Spleen (tissue), 11 donors: ENCODE results near the gene PLA2G4A. TPM values are rescaled to one million over a fixed set of nuclear protein-coding genes. Genes with fewer than 3 reads are reported as not detected.

Experiments
- DNase-seq: peaks from one replicate; pipeline ENCODE4 v3.0.0-alpha.2; 2020
- H3K27ac ChIP-seq, 8 donors: fragments of 200-600 bp; sonication (generic) in 7 of 8; 1 replicate in 4 of 8; 2 replicates in 4 of 8; pipeline versions ENCODE4 v1.5.0 to v1.8.0; 2016 to 2021; ENCODE audit warnings: inconsistent platforms in 4 of 8, mild to moderate bottlenecking in 4 of 8, moderate library complexity in 1 of 8
- H3K27me3 ChIP-seq, 7 donors: fragments of 200-600 bp; sonication (generic) in 6 of 7; replicated peaks in 1 of 7; 1 replicate in 4 of 7; 2 replicates in 3 of 7; pipeline versions ENCODE4 v1.5.0 to v1.8.0; 2016 to 2021; ENCODE audit warnings: inconsistent platforms in 3 of 7, mild to moderate bottlenecking in 1 of 7
- H3K36me3 ChIP-seq, 6 donors: fragments of 200-600 bp; sonication (generic) in 5 of 6; 1 replicate in 4 of 6; 2 replicates in 2 of 6; pipeline versions ENCODE4 v1.5.0 to v1.8.0; 2016 to 2021; ENCODE audit warnings: inconsistent platforms in 2 of 6
- H3K4me1 ChIP-seq, 6 donors: fragments of 200-600 bp; sonication (generic) in 5 of 6; 1 replicate in 3 of 6; 2 replicates in 3 of 6; pipeline versions ENCODE4 v1.5.0 to v1.8.0; 2016 to 2021; ENCODE audit warnings: inconsistent platforms in 3 of 6
- H3K4me3 ChIP-seq, 8 donors: fragments of 200-600 bp; sonication (generic) in 7 of 8; 1 replicate in 4 of 8; 2 replicates in 4 of 8; pipeline versions ENCODE4 v1.5.0 to v1.8.0; 2016 to 2021; ENCODE audit warnings: inconsistent platforms in 4 of 8, mild to moderate bottlenecking in 4 of 8, moderate library complexity in 2 of 8
- H3K9me3 ChIP-seq, 8 donors: fragments of 200-600 bp; sonication (generic) in 7 of 8; 1 replicate in 4 of 8; 2 replicates in 4 of 8; pipeline versions ENCODE4 v1.5.0 to v1.8.0; 2016 to 2021; ENCODE audit warnings: inconsistent platforms in 4 of 8
- POLR2A ChIP-seq, 3 donors: fragments of 450-650 bp; IDR thresholded peaks; one replicate each; pipeline ENCODE4 v1.5.1; 2017; ENCODE audit warnings: antibody characterized with exemption in 3 of 3, mild to moderate bottlenecking in 1 of 3
- POLR2AphosphoS5 ChIP-seq, 3 donors: sonication (generic); formaldehyde crosslinking; IDR thresholded peaks; one replicate each; pipeline ENCODE4 v1.5.1; 2017; ENCODE audit warnings: antibody characterized with exemption in 3 of 3
- WGBS, 5 donors: extraction: QIAGEN DNeasy Blood & Tissue Kit in 3 of 5; methylation state at CpG; one replicate each; pipeline versions ENCODE4 v1.1.5 to v1.1.7; 2013 to 2018; 5-methylcytosine and 5-hydroxymethylcytosine counted together
- intact Hi-C: fragments of 100-400 bp; cut with DNase I; formaldehyde crosslinking; loops from one replicate; pipeline ENCODE4 v1.15.0; 2023; ENCODE audit warnings: low total_unique reads
- polyA plus RNA-seq, 3 donors: library from polyadenylated mRNA; stranded (reverse); fragments of 200-250 nt; gene quantifications; one replicate each; pipeline ENCODE4 v1.2.1, GENCODE V29; 2013
- total RNA-seq, 7 donors: library from RNA; depleted of rRNA in 3 of 7; stranded (reverse); fragments of >200 nt in 3 of 7; fragmentation: NEBNext Ultra II Directional in 4 of 7; extraction: Animal tissue kit (Norgen Biotek cat#: 25700) in 4 of 7; gene quantifications; one replicate each; pipeline versions ENCODE4 v1.1.0 to v1.2.1, GENCODE V29; 2016 to 2021
- TF ChIP-seq, protein P1 (sequence below), 11 experiments: fragments of 200-600 bp in 7 of 11; fragments of 450-650 bp in 4 of 11; sonication (generic) in 4 of 11; IDR thresholded peaks in 8 of 11; conservative IDR thresholded peaks in 3 of 11; 1 replicate in 7 of 11; 2 replicates in 4 of 11; pipeline versions ENCODE4 v1.4.0 to v1.8.0; 2016 to 2021; ENCODE audit warnings: antibody characterized with exemption in 11 of 11, inconsistent platforms in 4 of 11, mild to moderate bottlenecking in 1 of 11
- donor health status: healthy with polysubstance abuse.
- donor health status: DM: no; HTN: no; CAD: no; lungs with moderate emphysema.
- donor health status: DM: no; HTN: no; CAD: no.
- donor health status: Bipolar disorder and iron deficiency.
- donor health status: healthy.
- donor health status: DM: no; HTN: no; CAD: no.
- donor health status: DM: yes; HTN: yes; CAD: no.

Gene PLA2G4A
- total and polyA plus RNA-seq, 10 donors: 1.2 to 11.6 (median 7.2) TPM

DNA sequence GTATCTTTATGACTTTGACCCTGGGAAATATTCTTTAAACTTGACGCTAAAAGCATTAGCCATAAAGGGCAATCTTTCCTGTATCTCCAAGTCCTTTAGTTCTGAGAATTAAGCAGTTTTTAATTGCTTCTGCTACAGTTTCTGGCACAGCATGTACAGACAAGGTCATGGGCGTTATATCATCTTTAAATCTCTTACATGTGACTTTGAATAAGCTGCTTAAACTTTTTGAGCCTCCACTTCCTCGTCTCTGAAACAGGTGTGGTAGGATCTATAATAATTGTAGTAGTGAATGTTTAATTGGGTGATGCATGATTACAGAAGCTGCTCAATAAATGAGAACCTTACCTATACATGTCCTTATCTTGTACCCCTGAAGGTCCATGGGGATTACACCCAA lies 153.4 kb downstream of the PLA2G4A start:
- Histone ChIP-seq H3K4me1 (peaks cover 0 to 15% (median 0%) of the 10 kb centered on the region in 6 donors), H3K27ac (no peak overlapping the region), H3K36me3 (no peaks in the 10 kb centered on the region), H3K4me3 (no peak overlapping the region), H3K9me3 (no peaks in the 10 kb centered on the region), H3K27me3 (no peaks in the 10 kb centered on the region)
- TF ChIP-seq, protein P1, sequence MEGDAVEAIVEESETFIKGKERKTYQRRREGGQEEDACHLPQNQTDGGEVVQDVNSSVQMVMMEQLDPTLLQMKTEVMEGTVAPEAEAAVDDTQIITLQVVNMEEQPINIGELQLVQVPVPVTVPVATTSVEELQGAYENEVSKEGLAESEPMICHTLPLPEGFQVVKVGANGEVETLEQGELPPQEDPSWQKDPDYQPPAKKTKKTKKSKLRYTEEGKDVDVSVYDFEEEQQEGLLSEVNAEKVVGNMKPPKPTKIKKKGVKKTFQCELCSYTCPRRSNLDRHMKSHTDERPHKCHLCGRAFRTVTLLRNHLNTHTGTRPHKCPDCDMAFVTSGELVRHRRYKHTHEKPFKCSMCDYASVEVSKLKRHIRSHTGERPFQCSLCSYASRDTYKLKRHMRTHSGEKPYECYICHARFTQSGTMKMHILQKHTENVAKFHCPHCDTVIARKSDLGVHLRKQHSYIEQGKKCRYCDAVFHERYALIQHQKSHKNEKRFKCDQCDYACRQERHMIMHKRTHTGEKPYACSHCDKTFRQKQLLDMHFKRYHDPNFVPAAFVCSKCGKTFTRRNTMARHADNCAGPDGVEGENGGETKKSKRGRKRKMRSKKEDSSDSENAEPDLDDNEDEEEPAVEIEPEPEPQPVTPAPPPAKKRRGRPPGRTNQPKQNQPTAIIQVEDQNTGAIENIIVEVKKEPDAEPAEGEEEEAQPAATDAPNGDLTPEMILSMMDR (IDR thresholded peaks at IDR 0.05 in 8 of 11, conservative IDR thresholded peaks at IDR 0.05 in 3 of 11): no peak
- no peak for TF ChIP-seq POLR2A (IDR thresholded peaks at IDR 0.05)
- TF ChIP-seq POLR2AphosphoS5 (IDR thresholded peaks at IDR 0.05): no peak
- DNase-seq: no peak
- 66 to 81% (median 76%) methylated on average over 3 of the region's 3 CpGs for WGBS, 5 donors
- intact Hi-C loops: loop anchor here (5.0 kb wide), 1 partner anchor 375 kb away; no protein-coding TSS in a partner anchor

DNA sequence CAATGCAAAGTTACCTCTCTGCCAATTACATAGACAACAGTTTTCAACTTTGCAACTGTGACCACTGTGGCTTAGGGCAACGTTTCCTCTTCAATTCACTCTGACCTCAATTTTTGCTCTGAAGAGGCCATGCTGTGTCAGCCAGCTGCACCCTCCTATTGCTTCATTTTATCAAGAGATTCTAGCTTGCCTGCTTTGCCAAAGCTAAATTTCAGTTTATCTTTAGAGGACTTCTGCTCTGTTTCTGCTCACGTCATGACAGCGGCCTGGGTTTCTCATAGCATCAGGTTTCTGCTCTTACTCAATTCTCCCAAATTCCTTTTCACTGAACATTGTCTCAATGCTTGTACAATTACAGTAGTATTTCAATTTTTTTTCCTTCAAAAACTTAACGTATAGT lies 154.6 kb downstream of the PLA2G4A start:
- TF ChIP-seq POLR2A (IDR thresholded peaks at IDR 0.05) (no peak), POLR2AphosphoS5 (IDR thresholded peaks at IDR 0.05) (no peak)
- TF ChIP-seq, protein P1 (IDR thresholded peaks at IDR 0.05 in 8 of 11, conservative IDR thresholded peaks at IDR 0.05 in 3 of 11): no peak
- peaks cover 0 to 14% (median 0%) of the 10 kb centered on the region in 6 donors for H3K4me1 ChIP-seq
- no peaks in the 10 kb centered on the region for H3K27me3 ChIP-seq
- no peak overlapping the region for H3K4me3 ChIP-seq
- intact Hi-C loops: loop anchor here (5.0 kb wide), 1 partner anchor 376 kb away; no protein-coding TSS in a partner anchor
- no peak for DNase-seq
- H3K36me3 ChIP-seq: no peaks in the 10 kb centered on the region
- no peaks in the 10 kb centered on the region for H3K9me3 ChIP-seq
- WGBS, 5 donors: 40 to 66% (median 55%) methylated on average over 4 of the region's 4 CpGs
- H3K27ac ChIP-seq: no peak overlapping the region

DNA sequence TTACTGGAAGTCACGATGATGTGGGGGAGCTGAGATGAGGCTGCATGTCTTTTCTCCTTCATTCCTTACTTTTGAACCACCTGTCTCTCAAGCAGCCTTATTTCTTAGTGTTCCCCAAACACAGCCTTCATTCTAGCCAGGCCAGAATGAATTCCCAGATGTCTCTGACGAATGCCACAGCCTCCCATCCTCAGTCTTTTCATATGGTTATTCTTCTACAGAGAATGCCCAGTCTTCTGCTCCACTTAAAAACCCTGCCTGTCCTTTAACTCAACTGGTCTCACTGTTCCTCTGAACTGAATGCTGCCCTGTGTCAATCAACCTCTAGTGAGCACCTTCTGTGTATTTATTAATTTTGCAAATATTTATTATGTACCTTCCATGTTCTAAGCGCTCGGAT lies 156.2 kb downstream of the PLA2G4A start:
- H3K36me3 ChIP-seq: peaks cover 0 to 5% (median 0%) of the 10 kb centered on the region in 6 donors
- H3K4me1 ChIP-seq: peaks cover 0 to 6% (median 0%) of the 10 kb centered on the region in 6 donors
- 85 to 94% (median 91%) methylated on average over 4 of the region's 4 CpGs for WGBS, 5 donors
- no peak for DNase-seq
- H3K4me3 ChIP-seq: no peak overlapping the region
- no peaks in the 10 kb centered on the region for H3K9me3 ChIP-seq
- no peaks in the 10 kb centered on the region for H3K27me3 ChIP-seq
- intact Hi-C loops: loop anchor here (5.0 kb wide), 2 partner anchors 378 to 503 kb away; no protein-coding TSS in a partner anchor
- no peak overlapping the region for H3K27ac ChIP-seq
- TF ChIP-seq POLR2A (IDR thresholded peaks at IDR 0.05) (no peak), POLR2AphosphoS5 (IDR thresholded peaks at IDR 0.05) (no peak)
- TF ChIP-seq, protein P1 (IDR thresholded peaks at IDR 0.05 in 8 of 11, conservative IDR thresholded peaks at IDR 0.05 in 3 of 11): no peak

DNA sequence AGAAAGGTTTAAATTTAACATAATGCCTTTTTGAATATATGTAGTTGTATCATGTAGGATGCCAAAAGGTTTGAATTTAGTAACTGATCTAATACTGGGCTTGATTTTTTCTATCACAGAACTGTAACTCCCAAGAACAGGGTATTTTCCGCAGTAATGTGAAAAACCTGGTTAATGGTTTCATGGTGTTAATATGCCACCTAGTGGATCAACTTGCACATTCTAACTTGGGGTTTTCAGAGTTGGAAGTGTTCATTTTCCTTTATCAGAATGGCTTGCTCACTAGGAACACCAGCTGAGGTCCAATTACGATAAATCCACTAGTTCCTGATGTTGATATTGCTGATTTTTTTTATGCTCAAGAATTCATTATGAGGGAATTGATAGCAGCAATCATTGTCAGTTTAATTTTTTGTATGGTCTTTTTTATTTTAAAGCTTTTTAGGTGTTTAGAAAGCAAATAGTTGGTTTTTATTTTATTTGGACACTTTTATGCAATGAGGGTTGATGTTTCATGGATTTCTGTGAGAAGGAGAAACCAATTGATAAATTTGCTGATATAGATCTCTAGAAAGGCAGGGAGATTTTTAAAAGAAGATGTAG lies 157.2 kb downstream of the PLA2G4A start:
- no peaks in the 10 kb centered on the region for H3K9me3 ChIP-seq
- peaks cover 0 to 6% (median 0%) of the 10 kb centered on the region in 6 donors for H3K4me1 ChIP-seq
- no peak for DNase-seq
- H3K36me3 ChIP-seq: peaks cover 0 to 5% (median 0%) of the 10 kb centered on the region in 6 donors
- no peak overlapping the region for H3K4me3 ChIP-seq
- no peak overlapping the region for H3K27ac ChIP-seq
- TF ChIP-seq, protein P1 (IDR thresholded peaks at IDR 0.05 in 8 of 11, conservative IDR thresholded peaks at IDR 0.05 in 3 of 11): peak in 10 of 11 experiments; percentile 48 to 80 (median 66)
- TF ChIP-seq POLR2A (IDR thresholded peaks at IDR 0.05): no peak
- WGBS, 5 donors: 14 to 27% (median 17%) methylated on average over 2 of the region's 2 CpGs
- no peaks in the 10 kb centered on the region for H3K27me3 ChIP-seq
- intact Hi-C loops: loop anchor here (5.0 kb wide), 1 partner anchor 504 kb away; no protein-coding TSS in a partner anchor
